Measurements from ENCODE around the gene TTLL1. TPM values are rescaled to one million over a fixed set of nuclear protein-coding genes. Genes with fewer than 3 reads are reported as not detected.

The TTLL1 gene
- total RNA-seq, 1 experiment from 2014 or later, result 5.5 TPM

DNA sequence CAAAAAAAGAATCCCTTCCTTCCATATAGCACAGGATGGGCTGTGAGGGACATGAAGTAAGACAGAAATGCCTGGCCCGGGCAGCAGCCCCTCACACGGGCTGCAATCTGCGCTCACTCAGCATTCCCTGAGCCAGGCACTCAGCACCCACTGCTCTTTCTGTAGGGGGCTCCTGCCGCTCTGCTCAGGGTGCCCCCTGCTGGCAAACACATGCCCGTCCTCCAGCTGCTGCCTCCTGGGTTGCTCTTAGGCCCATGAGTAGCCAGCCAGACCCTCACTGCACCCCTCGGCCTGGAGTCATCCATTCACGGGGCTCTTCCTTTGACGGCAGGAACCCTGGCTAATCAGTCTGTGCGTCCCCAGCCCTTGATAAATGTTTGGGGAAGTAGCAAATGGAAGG lies 47.1 kb upstream of the TTLL1 start:
- DNase-seq (ENCODE audit: low spot score) (peak; percentile 63), ATAC-seq (peak; percentile 79)
- H3K4me3 Mint-ChIP-seq, result no peak overlapping the region
- H3K36me3 Mint-ChIP-seq, result peaks cover 52% of the 10 kb centered on the region
- no peaks in the 10 kb centered on the region for H3K27me3 Mint-ChIP-seq (ENCODE audit: low read depth)
- TF ChIP-seq FOXP4 (CRISPR knock-in tag; IDR thresholded peaks at IDR 0.05), result no peak
- TF ChIP-seq ZNF423 (CRISPR knock-in tag; IDR thresholded peaks at IDR 0.05), result 0 out of 2 replicates have a peak, but pooled peaks have one; percentile 37
- TF ChIP-seq GTF2I (CRISPR knock-in tag; conservative IDR thresholded peaks at IDR 0.05), result no peak
- POLR2A ChIA-PET, result no interaction called here
- no peaks in the 10 kb centered on the region for H3K4me1 Mint-ChIP-seq
- H3K27ac Mint-ChIP-seq, result no peak overlapping the region
- CTCF ChIA-PET, result interaction anchor here (1.0 to 1.6 kb wide), 4 partner anchors 19 to 76 kb away, joined by 3 to 4 read pairs (median 3); no protein-coding TSS in a partner anchor
- H3K9me3 Mint-ChIP-seq, result no peaks in the 10 kb centered on the region

GRCh38 chr22:43135565-43135964 lies 46.4 kb upstream of the TTLL1 start:
- ChIA-PET POLR2A (no interaction called here), CTCF (interaction anchor here (1.6 kb wide), 1 partner anchor 52 kb away, joined by 4 read pairs; no protein-coding TSS in a partner anchor)
- no peak for ATAC-seq
- H3K36me3 Mint-ChIP-seq, result peaks cover 46% of the 10 kb centered on the region
- TF ChIP-seq NFATC4 (CRISPR knock-in tag; IDR thresholded peaks at IDR 0.05) (no peak), TP53 (CRISPR knock-in tag; IDR thresholded peaks at IDR 0.05) (no peak)
- no peaks in the 10 kb centered on the region for H3K4me1 Mint-ChIP-seq
- DNase-seq (ENCODE audit: low spot score), result no peak
- H3K4me3 Mint-ChIP-seq, result no peak overlapping the region
- no peaks in the 10 kb centered on the region for H3K9me3 Mint-ChIP-seq
- no peaks in the 10 kb centered on the region for H3K27me3 Mint-ChIP-seq (ENCODE audit: low read depth)
- no peak overlapping the region for H3K27ac Mint-ChIP-seq

DNA sequence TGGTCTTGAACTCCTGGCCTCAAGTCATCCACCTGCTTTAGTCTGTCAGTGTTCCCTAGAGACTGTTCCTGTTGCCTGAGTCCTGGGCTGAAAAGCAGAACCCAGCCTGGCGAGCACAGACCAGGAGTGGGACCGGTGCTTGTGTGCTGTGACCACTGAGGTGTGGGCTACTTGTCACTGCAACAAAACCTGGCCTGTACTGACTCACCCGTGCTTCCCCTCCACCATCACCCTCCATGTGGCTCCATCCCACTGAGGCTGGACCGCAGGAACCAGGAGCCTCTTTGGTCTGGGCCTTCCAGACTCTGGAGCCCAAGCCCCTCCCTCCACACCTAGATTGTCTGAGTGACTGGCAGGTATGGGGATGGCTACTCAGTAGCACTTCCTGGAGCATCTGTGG lies 45.4 kb upstream of the TTLL1 start:
- no peak for TF ChIP-seq MAX (CRISPR knock-in tag; IDR thresholded peaks at IDR 0.05)
- no peak for TF ChIP-seq TP53 (CRISPR knock-in tag; IDR thresholded peaks at IDR 0.05)
- TF ChIP-seq, protein P1, sequence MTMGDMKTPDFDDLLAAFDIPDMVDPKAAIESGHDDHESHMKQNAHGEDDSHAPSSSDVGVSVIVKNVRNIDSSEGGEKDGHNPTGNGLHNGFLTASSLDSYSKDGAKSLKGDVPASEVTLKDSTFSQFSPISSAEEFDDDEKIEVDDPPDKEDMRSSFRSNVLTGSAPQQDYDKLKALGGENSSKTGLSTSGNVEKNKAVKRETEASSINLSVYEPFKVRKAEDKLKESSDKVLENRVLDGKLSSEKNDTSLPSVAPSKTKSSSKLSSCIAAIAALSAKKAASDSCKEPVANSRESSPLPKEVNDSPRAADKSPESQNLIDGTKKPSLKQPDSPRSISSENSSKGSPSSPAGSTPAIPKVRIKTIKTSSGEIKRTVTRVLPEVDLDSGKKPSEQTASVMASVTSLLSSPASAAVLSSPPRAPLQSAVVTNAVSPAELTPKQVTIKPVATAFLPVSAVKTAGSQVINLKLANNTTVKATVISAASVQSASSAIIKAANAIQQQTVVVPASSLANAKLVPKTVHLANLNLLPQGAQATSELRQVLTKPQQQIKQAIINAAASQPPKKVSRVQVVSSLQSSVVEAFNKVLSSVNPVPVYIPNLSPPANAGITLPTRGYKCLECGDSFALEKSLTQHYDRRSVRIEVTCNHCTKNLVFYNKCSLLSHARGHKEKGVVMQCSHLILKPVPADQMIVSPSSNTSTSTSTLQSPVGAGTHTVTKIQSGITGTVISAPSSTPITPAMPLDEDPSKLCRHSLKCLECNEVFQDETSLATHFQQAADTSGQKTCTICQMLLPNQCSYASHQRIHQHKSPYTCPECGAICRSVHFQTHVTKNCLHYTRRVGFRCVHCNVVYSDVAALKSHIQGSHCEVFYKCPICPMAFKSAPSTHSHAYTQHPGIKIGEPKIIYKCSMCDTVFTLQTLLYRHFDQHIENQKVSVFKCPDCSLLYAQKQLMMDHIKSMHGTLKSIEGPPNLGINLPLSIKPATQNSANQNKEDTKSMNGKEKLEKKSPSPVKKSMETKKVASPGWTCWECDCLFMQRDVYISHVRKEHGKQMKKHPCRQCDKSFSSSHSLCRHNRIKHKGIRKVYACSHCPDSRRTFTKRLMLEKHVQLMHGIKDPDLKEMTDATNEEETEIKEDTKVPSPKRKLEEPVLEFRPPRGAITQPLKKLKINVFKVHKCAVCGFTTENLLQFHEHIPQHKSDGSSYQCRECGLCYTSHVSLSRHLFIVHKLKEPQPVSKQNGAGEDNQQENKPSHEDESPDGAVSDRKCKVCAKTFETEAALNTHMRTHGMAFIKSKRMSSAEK (CRISPR knock-in tag; IDR thresholded peaks at IDR 0.05; ENCODE audit: borderline replicate concordance), result no peak
- TF ChIP-seq, protein P2, sequence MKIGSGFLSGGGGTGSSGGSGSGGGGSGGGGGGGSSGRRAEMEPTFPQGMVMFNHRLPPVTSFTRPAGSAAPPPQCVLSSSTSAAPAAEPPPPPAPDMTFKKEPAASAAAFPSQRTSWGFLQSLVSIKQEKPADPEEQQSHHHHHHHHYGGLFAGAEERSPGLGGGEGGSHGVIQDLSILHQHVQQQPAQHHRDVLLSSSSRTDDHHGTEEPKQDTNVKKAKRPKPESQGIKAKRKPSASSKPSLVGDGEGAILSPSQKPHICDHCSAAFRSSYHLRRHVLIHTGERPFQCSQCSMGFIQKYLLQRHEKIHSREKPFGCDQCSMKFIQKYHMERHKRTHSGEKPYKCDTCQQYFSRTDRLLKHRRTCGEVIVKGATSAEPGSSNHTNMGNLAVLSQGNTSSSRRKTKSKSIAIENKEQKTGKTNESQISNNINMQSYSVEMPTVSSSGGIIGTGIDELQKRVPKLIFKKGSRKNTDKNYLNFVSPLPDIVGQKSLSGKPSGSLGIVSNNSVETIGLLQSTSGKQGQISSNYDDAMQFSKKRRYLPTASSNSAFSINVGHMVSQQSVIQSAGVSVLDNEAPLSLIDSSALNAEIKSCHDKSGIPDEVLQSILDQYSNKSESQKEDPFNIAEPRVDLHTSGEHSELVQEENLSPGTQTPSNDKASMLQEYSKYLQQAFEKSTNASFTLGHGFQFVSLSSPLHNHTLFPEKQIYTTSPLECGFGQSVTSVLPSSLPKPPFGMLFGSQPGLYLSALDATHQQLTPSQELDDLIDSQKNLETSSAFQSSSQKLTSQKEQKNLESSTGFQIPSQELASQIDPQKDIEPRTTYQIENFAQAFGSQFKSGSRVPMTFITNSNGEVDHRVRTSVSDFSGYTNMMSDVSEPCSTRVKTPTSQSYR (CRISPR knock-in tag; IDR thresholded peaks at IDR 0.05), result no peak
- no peak for TF ChIP-seq CDX4 (CRISPR knock-in tag; IDR thresholded peaks at IDR 0.05; ENCODE audit: borderline replicate concordance)
- ATAC-seq, result no peak
- Mint-ChIP-seq H3K4me3 (no peak overlapping the region), H3K27ac (no peak overlapping the region), H3K27me3 (ENCODE audit: low read depth) (no peaks in the 10 kb centered on the region), H3K36me3 (peaks cover 39% of the 10 kb centered on the region), H3K4me1 (peaks cover under 1% of the 10 kb centered on the region; the same call in 1 of the 2 replicates), H3K9me3 (no peaks in the 10 kb centered on the region)
- ChIA-PET POLR2A (no interaction called here), CTCF (no interaction called here)
- DNase-seq (ENCODE audit: low spot score), result no peak
